Left lung (tissue), 10 donors: Measurements from ENCODE around the gene RBBP9. TPM values are rescaled to one million over a fixed set of nuclear protein-coding genes. Genes with fewer than 3 reads are reported as not detected.

Experiments used
- ATAC-seq: fragments of 200-7000 bp; cut with Tn5 transposase; one replicate; pipeline ENCODE4 v1.9.1; 2020; ENCODE audit warnings: moderate library complexity
- DNase-seq, 4 donors: peaks; one replicate each; pipeline ENCODE4 v3.0.0-alpha.2; 2013 to 2020
- H3K27ac ChIP-seq, 2 donors: fragments of 200-600 bp; sonication (generic) in 1 of 2; one replicate each; pipeline versions ENCODE4 v1.5.0 to v1.8.0; 2020 to 2021
- H3K27me3 ChIP-seq, 2 donors: fragments of 200-600 bp; sonication (generic) in 1 of 2; one replicate each; pipeline versions ENCODE4 v1.5.0 to v1.8.0; 2020 to 2021
- H3K36me3 ChIP-seq, 2 donors: fragments of 200-600 bp; sonication (generic) in 1 of 2; one replicate each; pipeline versions ENCODE4 v1.5.0 to v1.8.0; 2020 to 2021
- H3K4me1 ChIP-seq, 2 donors: fragments of 200-600 bp; one replicate each; pipeline ENCODE4 v1.8.0; 2021
- H3K4me3 ChIP-seq, 2 donors: fragments of 200-600 bp; sonication (generic) in 1 of 2; one replicate each; pipeline versions ENCODE4 v1.5.0 to v1.8.0; 2020 to 2021; ENCODE audit warnings: mild to moderate bottlenecking in 1 of 2
- H3K9me3 ChIP-seq, 2 donors: fragments of 200-600 bp; sonication (generic) in 1 of 2; one replicate each; pipeline versions ENCODE4 v1.5.0 to v1.8.0; 2020 to 2021
- CTCF ChIP-seq, 2 donors: fragments of 200-600 bp; sonication (generic) in 1 of 2; IDR thresholded peaks; one replicate each; pipeline versions ENCODE4 v1.5.0 to v1.8.0; 2021; ENCODE audit warnings: antibody characterized with exemption in 2 of 2
- intact Hi-C, 2 donors: fragments of 100-400 bp; cut with DNase I; formaldehyde crosslinking; loops; one replicate each; pipeline versions ENCODE4 v1.11.2 to v1.14.2; 2022
- polyA plus RNA-seq, 6 donors: library from polyadenylated mRNA; unstranded; fragments of 120-200 nt; gene quantifications; one replicate each; pipeline ENCODE4 v1.2.1, GENCODE V29; 2013; ENCODE audit not compliant: insufficient read length in 6 of 6
- total RNA-seq, 2 donors: library from RNA; stranded (reverse); fragmentation: NEBNext Ultra II Directional; extraction: Animal tissue kit (Norgen Biotek cat#: 25700); gene quantifications; one replicate each; pipeline ENCODE4 v1.2.1, GENCODE V29; 2021
- donor health status: DM: no; HTN: yes; CAD: no.
- donor health status: DM: no; HTN: no; CAD: no.

Gene RBBP9
- total and polyA plus RNA-seq, 8 donors = 17.5 to 37.2 (median 32.3) TPM

GRCh38 chr20:18541741-18542140, 44.7 kb upstream of the RBBP9 start:
- H3K27ac ChIP-seq = no peak overlapping the region
- H3K27me3 ChIP-seq = no peaks in the 10 kb centered on the region
- intact Hi-C loops = no loop called here
- no peak for ATAC-seq
- no peak overlapping the region for H3K4me3 ChIP-seq
- H3K4me1 ChIP-seq = no peaks in the 10 kb centered on the region
- peaks cover 0 to 97% of the 10 kb centered on the region in 2 donors for H3K36me3 ChIP-seq
- TF ChIP-seq CTCF (IDR thresholded peaks at IDR 0.05) = no peak
- no peaks in the 10 kb centered on the region for H3K9me3 ChIP-seq
- no peak for DNase-seq

- ATAC-seq (no peak), DNase-seq (no peak)
- TF ChIP-seq CTCF (IDR thresholded peaks at IDR 0.05) = no peak
- H3K36me3 ChIP-seq = peaks cover 0 to 97% of the 10 kb centered on the region in 2 donors
- H3K27ac ChIP-seq = no peak overlapping the region
- H3K4me3 ChIP-seq = no peak overlapping the region
- intact Hi-C loops = no loop called here
- no peaks in the 10 kb centered on the region for H3K27me3 ChIP-seq
- no peaks in the 10 kb centered on the region for H3K4me1 ChIP-seq
- H3K9me3 ChIP-seq = no peaks in the 10 kb centered on the region
Observed at GRCh38 chr20:18537651-18538050, 40.6 kb upstream of the RBBP9 start.

GRCh38 chr20:18533978-18534644, 37.1 kb upstream of the RBBP9 start:
- intact Hi-C loops = no loop called here
- no peaks in the 10 kb centered on the region for H3K9me3 ChIP-seq
- H3K27ac ChIP-seq = no peak overlapping the region
- H3K27me3 ChIP-seq = no peaks in the 10 kb centered on the region
- DNase-seq = no peak
- ATAC-seq = no peak
- H3K36me3 ChIP-seq = peaks cover 4 to 98% of the 10 kb centered on the region in 2 donors
- no peak overlapping the region for H3K4me3 ChIP-seq
- H3K4me1 ChIP-seq = no peaks in the 10 kb centered on the region
- TF ChIP-seq CTCF (IDR thresholded peaks at IDR 0.05) = no peak

- H3K9me3 ChIP-seq = no peaks in the 10 kb centered on the region
- no peaks in the 10 kb centered on the region for H3K27me3 ChIP-seq
- no peak overlapping the region for H3K27ac ChIP-seq
- peaks cover 4 to 98% of the 10 kb centered on the region in 2 donors for H3K36me3 ChIP-seq
- no peak for TF ChIP-seq CTCF (IDR thresholded peaks at IDR 0.05)
- no peak for DNase-seq
- intact Hi-C loops = no loop called here
- no peak overlapping the region for H3K4me3 ChIP-seq
- H3K4me1 ChIP-seq = no peaks in the 10 kb centered on the region
- no peak for ATAC-seq
Observed at GRCh38 chr20:18533491-18533890, 36.5 kb upstream of the RBBP9 start.

- H3K27me3 ChIP-seq = no peaks in the 10 kb centered on the region
- no peak for DNase-seq
- intact Hi-C loops = no loop called here
- ATAC-seq = no peak
- no peak for TF ChIP-seq CTCF (IDR thresholded peaks at IDR 0.05)
- H3K4me1 ChIP-seq = no peaks in the 10 kb centered on the region
- no peaks in the 10 kb centered on the region for H3K9me3 ChIP-seq
- peaks cover 4 to 98% of the 10 kb centered on the region in 2 donors for H3K36me3 ChIP-seq
- no peak overlapping the region for H3K4me3 ChIP-seq
- H3K27ac ChIP-seq = no peak overlapping the region
Observed at GRCh38 chr20:18532626-18533025, 35.6 kb upstream of the RBBP9 start.
